ENCODE measurements around the gene CSRNP3.
"Not testable (repeated sequence)": the region's sequence is repeated elsewhere in the genome, so short reads cannot be mapped to it uniquely, and the experiment has no call there.

Gene CSRNP3

GRCh38 chr2:165558832-165559231 is 89.3 kb downstream of the CSRNP3 start:
- no peak for DNase-seq

GRCh38 chr2:165560377-165560988 is 91.0 kb downstream of the CSRNP3 start:
- DNase-seq: no peak

- no peak for DNase-seq
These were observed 92.0 kb downstream of the CSRNP3 start for GRCh38 chr2:165561516-165561915.

- DNase-seq: no peak
These were observed 92.7 kb downstream of the CSRNP3 start for GRCh38 chr2:165562233-165562632.

- no peak for DNase-seq
These were observed 94.1 kb downstream of the CSRNP3 start for GRCh38 chr2:165563468-165564225.

- no peak for DNase-seq
These were observed 96.5 kb downstream of the CSRNP3 start for GRCh38 chr2:165566008-165566407.

- DNase-seq: no peak
These were observed 97.8 kb downstream of the CSRNP3 start for GRCh38 chr2:165567273-165567672.

GRCh38 chr2:165568361-165568760 is 98.9 kb downstream of the CSRNP3 start:
- DNase-seq: no peak

GRCh38 chr2:165571477-165571876 is 102.0 kb downstream of the CSRNP3 start:
- no peak for DNase-seq

GRCh38 chr2:165572151-165572550 is 102.7 kb downstream of the CSRNP3 start:
- DNase-seq: no peak

- no peak for DNase-seq
These were observed 104.3 kb downstream of the CSRNP3 start for GRCh38 chr2:165573534-165574461.

- no peak for DNase-seq
These were observed 105.6 kb downstream of the CSRNP3 start for GRCh38 chr2:165575044-165575615.

- no peak for DNase-seq
These were observed 107.1 kb downstream of the CSRNP3 start for GRCh38 chr2:165576409-165577154.

- DNase-seq: no peak
These were observed 112.9 kb downstream of the CSRNP3 start for GRCh38 chr2:165582409-165582808.

- no peak for DNase-seq
These were observed 113.5 kb downstream of the CSRNP3 start for GRCh38 chr2:165582863-165583506.

- DNase-seq: no peak
These were observed 114.7 kb downstream of the CSRNP3 start for GRCh38 chr2:165584126-165584654.

- no peak for DNase-seq
These were observed 116.5 kb downstream of the CSRNP3 start for GRCh38 chr2:165586019-165586418.

GRCh38 chr2:165587335-165587938 is 117.9 kb downstream of the CSRNP3 start:
- DNase-seq: no peak

GRCh38 chr2:165590999-165591398 is 121.5 kb downstream of the CSRNP3 start:
- not testable (repeated sequence) for DNase-seq

GRCh38 chr2:165593081-165593480 is 123.6 kb downstream of the CSRNP3 start:
- no peak for DNase-seq

All from activated effector memory CD4-positive, alpha-beta T cell treated with anti-CD3 and anti-CD28 coated beads, Interleukin-2, amount 50 U/mL, for 16 hours (primary cell).